NCI-H2081 (cell line): ENCODE results near the gene WAC.
A peak's percentile ranks its signal among the peaks of the same experiment; 100 is the strongest.

Source experiments
- DNase-seq, 2 experiments: peaks; one replicate each; lab custom pipeline; 2025; lab: John Stamatoyannopoulos, UW

WAC gene

DNA sequence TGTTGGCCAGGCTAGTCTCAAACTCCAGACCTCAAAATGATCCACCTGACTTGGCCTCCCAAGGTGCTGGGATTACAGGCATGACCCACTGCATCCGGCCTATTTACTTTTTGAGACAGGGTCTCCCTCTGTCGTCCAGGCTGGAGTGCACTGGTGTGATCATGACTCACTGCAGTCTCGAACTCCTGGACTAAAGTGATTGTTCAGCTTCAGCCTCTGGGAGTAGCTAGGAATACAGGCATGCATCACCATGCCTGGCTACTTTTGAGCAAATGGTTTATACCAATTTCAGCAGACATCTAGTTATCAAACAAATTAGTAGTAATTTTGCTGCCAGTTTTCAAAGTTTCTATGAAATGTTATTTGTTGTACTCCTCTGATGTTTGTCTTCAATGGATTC, 2.2 kb upstream of the WAC start:
- DNase-seq = no peak

DNA sequence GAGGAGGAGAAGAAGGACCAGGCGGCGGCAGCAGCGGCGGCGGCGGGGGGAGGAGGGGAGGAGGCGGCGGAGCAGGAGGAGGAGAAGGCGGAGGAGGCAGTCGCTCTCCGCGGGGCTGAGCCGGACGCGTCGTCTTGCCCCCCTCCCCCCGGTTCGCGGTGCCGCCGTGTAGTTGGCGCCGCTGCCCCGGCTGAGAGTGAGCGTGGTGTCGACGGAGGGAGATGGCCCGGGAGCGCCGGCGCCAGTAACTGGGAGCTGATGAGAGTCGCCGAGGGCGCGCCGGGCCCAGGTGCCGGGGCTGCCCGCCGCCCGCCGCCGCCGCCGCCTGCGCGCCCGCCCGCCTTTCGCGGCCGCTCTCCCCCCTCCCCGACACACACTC, 257 bp downstream of the WAC start:
- no peak for DNase-seq

DNA sequence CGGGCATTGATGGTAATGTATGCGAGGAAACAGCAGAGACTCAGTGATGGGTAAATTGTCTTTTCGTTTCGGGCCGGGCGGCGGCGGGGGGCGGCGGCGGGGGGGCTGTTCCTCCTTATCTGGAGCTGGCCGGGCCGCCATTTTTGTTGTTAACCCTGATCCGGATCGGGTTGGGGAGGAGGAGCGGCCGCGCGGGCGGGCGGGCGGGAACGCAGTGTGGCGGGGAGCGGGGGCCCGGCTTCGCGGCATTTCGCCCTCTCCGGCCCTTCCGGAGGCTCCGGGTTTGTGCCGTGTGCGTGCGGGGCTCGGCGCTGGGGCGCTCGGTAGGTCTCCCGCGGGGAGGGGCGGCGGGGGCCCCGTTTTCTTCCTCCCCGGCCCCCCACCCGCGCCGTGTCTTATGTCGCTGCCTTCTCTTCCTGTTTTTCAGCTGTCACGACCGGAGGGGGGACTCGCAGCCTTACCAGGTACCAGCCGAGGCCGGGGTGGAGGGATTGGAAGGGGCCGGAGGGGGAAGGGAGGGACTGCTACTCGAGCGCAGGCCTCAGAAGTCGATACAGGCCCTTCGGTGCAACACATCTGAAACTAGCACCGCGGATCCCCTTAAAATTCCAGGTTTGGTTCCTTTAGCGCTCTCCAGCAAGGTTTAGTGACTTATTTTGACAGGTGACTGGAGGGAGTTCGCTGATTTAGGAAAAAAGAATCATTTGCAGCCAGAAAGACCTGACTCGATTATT, 820 bp downstream of the WAC start:
- DNase-seq = peak; percentile 17 to 45

DNA sequence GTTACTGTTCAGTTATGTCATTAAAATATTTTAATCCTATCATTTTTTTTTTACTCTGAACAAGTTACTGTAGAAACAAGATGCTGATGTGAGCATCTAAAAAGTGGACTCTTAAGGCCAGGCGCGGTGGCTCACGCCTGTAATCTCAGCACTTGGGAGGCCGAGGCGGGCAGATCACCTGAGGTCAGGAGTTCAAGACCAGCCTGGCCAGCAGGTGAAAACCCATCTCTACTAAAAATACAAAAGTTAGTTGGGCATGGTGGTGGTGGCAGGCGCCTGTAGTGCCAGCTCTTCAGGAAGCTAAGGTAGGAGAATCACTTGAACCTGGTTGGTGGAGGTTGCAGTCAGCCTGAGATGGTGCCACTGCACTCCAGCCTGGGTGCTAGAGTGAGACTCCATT, 2.9 kb downstream of the WAC start:
- DNase-seq = no peak

DNA sequence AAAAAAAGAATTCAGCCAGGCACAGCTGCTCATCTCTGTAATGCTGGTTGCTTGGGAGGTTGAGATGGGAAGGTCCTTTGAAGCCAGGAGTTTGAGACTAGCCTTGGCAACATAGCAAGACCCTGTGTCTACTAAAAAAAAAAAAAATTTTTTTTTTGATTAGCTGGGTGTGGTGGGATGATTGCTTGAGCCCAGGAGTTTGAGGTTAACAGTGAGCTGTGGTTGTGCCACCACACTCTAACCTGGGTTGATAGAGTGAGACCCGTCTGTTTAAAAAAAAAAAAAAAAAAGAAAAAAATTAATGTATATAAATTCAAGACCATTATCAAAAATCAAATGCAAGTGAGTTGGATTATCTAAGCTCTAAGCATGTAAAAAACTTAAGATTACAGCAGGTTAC, 5.7 kb downstream of the WAC start:
- DNase-seq = no peak

DNA sequence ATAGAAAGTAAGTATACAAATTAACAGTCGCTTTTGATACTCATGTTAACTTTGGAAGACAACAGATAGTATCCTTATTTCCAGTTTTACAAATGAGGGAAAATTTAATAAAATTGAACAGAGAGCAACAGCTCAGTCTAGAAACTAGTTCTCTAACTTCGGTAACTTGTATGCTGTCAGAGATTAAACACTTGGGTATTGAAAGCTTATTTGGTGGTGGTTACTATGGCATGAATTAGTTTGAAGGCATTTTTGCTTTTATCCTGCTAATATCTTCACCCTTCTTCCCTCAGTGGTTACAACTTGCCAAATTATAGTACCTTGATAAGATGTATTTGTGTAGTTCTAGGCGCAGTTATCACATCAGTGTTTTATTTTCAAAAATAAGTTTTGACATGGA, 7.2 kb downstream of the WAC start:
- no peak for DNase-seq

DNA sequence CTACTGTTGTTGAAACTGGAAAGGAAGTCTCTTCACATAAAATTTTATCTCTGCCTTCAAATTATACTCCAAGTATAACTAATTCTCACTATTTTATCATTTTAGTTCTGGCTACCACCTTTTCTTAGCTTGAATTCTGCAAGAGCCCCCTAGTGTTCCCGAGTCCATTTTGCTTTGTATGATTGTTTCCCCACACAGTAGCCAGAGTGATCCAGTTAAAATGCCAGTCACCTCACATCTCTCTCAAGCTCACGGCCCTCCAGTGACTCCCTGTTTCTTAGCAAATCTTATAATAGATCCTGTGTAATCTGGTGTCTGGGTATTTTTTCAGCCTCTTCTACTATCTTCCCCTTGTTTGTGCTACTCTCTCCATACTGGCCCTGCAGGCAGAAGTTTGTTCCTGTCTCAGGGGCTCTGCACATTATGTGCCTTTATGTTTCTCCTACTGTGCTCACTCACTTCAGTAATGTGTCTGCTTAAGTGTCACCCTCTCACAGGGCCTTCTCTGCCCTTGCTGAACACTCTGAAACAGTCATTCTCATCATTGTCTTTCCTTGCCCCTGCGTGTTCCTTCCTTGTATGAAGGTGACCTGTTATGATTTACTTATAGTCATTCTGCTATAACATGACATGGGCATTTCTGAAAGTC, 8.9 kb downstream of the WAC start:
- no peak for DNase-seq

DNA sequence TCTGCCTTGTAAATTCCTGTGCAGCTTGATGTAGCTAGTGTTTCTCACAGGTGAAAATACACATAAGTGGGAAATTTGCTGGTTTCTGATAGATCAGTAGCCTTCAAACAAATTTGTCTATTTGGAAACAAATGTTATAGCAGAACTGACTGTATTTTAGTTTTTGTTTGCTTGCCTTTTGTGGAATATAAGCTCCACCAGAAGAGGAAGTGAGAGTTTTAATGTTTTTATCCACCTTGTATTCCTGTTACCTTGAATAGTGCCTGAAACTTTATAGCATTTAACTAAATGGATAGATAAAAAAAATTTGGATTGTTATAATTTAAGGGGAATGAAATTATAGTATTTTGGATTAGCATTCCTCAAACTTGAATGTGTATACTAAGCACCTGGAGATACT, 9.8 kb downstream of the WAC start:
- no peak for DNase-seq

DNA sequence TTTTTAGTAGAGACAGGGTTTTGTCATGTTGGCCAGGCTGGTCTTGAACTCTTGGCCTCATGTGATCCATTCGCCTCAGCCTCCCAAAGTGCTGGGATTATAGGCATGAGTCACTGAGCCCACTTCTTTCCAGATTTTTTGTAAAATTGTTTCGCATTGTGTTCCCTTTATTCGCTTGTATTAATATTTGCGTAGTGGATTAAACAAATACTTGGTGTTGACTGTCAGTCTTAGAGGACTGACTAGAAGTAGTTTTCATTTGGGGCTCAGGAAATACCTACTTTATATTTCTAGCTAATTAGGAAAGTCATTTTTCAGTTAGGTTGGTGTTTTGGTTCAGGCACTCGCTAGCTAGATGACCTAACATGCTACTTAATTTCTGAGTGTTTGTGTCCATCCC, 11.1 kb downstream of the WAC start:
- DNase-seq = no peak

DNA sequence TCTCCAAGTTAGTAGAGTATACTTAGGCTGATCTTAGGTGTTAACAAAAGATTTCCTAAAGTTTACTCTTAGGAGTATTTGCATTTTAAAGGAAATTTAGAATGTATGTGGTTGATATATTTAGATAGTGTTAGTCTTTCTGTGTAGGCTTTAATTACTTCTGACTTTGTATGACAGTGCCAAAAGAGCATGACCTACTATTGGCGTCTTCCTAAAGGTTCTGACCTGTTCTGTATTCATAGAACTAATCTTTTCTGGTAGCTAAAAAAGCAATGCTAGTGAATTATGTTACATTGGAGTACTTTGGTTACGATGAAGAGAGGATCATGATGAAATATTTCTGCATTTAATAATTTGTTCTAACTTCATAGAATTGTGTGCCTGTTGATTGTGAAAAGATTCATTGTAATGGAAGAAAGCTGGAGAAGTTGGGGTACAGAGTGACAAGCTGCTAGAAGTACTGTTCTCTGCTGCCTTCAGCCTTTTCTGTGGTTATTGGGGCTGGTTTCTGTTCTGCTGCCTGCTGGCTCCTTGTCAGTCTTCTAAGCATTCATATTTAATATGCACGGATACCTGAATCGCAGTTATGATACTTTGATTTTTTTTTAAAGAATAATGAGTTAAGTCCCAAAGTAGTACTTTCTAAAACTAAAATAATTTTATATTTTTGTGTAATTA, 13.2 kb downstream of the WAC start:
- no peak for DNase-seq

DNA sequence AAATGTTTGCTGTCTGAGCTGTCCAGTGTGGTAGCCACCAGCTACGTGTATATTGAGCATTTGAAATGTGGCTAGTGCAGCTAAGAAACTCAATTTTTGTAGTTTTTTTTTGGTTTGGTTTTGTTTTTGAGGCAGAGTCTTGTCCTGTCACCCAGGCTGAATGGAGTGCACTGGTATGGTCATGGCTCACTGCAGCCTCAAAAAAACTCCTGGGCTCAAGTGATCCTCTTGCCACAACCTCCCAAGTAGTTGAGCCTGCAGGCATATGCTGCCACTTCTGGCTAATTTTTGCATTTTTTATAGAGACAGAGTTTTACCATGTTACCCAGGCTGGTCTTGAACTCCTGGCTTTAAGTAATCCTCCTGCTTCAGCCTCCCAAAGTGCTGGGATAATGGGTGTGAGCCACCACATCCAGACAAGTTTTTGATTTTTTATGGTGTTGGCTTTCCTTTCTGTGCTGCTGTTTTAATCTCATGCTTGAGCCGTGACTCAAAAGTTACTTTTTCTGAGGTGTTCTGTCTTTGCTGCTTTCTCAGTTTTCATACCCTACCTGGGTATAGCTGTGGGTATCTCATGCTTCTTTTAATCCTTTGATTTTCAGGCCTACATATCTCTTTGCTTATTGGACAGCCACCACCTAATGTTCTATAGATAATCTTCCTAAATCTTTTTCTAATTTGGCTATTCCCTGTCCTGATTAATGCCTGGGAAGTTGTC, 16.0 kb downstream of the WAC start:
- DNase-seq = no peak

DNA sequence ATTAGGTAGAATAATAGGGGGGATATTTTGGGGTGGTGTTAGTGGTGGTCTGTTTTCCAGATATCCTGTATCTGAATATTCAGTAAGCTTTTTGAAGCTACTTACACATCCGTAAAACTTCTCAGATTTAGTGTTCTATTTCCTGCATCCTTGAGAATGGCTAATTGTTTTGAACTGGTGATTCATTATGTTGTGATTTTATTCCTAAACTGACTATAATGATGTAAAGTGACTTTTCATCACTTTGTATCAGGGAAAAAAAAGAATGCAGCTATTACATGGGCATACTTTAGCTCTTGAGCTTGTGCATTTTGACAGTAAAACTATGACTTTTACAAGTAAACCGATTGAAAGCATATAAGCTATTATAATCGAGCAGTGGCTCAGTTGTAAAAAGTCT, 18.2 kb downstream of the WAC start:
- no peak for DNase-seq

DNA sequence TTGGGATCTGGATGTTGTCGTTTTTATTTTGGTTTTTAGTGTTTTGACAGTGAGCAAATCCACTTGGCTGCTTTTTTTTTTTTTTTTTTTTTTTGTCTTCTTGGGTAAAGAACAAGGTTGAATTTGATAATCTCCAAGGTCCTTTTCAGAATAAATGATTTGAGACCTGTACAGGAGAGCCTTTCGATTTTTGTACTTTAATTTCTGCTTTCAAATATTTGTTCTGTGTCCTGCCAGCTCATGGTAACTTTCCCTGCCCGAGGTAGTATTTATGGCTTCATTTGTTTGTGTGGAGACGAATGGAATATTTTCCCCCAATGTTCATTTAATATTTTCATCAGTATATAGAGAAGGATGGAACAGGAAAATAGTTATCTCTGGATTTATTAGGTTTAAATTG, 19.9 kb downstream of the WAC start:
- no peak for DNase-seq

DNA sequence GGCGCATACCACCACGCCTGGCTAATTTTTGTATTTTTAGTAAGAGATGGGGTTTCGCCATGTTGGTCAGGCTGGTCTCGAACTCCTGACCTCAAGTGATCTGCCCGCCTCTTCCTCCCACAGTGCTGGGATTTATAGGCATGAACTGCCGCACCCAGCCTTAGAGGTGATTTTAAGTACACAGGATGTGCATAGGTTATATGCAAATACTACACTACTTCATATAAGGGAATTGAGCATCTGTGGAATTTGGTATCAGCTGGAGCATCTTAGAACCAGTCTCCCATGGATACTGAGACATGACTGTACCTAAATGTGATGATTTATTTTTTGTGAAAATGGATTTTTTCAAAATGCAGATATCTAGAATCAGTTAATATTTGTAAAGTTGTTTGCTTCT, 21.1 kb downstream of the WAC start:
- DNase-seq = no peak

DNA sequence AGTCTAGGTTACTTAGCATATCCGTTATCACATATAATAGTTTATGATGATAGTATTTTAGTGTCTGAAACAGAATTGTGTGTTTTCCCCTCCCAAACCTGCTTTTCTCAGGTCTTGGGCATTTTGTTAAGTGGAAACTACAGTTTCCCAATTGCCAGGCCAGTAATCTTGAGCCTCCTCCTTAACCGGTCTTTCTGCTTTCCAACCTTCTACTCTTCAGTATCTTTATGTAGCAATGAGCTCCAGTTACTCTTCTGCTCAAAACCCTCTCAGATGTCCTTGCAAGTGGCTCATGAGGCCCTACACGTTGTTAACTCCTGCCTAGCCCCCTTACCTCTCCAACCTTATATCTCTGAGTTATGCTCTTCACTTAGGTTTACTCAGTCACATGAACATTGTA, 22.0 kb downstream of the WAC start:
- DNase-seq = no peak

DNA sequence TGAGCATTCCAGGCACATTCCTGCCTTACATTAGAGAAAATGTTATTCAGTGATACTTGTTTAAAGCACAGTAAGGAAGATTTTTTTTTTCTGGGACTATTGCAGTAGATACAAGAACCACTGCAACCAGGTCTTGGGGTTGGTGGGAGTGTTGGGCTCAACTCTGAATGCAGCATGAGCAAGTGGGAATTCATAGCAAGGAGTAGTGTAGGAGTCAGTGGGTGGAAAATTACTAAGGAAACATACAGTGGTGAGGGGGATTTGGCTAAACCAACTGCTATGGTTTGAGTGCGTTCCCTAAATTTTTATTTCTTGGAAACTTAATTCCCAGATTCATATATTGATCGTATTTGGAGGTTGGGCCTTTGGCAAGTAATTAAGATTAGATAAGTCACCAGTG, 22.4 kb downstream of the WAC start:
- no peak for DNase-seq

DNA sequence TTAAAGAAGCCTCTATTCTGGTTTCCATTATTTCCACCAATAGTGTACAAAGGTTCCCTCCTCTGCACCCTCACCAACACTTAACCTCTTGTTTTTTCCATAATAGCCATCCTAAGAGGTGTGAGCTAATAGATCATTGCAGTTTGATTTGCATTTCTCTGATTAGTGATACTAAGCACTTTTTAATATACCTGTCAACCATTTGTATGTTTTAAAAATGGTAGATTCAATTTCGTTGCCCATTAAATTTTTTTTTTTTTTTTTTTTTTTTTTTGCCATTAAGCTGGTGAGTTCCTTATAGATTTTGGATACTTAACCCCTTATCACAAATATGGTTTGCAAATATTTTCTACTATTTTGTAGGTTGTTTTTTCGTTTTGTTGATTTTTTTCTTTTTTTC, 23.2 kb downstream of the WAC start:
- no peak for DNase-seq

DNA sequence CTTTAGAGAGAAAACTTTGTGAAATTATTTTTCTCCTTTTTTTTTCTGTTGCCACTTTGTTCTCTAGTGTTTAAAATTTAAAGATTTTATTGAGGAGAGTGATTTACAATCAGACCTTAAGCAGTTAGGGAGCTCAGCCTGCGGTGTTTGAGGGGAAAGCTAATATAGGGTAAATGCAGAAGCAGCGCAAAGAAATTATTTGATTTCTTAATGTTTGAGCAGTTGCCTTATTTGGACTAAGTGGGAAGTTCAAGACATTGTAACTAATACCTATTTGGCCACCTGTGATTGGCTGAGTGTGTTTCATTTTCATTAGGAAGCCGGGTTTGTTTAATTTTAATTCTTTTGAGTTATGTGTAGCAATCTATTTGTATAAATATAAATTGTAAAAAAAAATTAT, 25.3 kb downstream of the WAC start:
- no peak for DNase-seq

DNA sequence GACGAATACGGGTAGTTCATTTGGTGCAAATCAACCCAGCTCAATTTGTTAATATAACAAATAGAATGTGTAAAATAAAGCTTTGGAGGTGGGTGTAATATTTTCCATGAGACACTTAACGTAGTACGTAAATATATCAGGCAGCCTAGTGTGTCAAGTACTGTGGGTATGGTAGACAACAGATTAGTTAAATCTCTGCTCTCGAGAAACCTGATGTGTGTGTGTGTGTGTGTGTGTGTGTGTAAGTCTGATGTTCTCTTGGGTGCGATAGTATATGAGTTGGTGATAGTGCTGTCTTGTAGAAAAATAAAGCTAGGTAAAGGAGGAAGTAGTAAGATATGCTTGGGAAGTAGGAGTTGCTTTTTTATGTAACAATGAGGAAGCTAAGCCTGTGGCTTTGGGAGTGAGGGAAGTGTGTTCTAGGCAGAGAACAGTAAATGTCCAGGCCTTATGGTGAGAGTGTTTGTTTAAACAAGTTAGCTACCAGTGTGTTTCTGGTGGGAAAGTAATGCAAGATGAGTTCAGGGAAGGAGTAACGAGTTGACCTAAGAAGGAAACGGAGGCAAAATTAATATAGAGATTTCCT, 26.1 kb downstream of the WAC start:
- DNase-seq = no peak

DNA sequence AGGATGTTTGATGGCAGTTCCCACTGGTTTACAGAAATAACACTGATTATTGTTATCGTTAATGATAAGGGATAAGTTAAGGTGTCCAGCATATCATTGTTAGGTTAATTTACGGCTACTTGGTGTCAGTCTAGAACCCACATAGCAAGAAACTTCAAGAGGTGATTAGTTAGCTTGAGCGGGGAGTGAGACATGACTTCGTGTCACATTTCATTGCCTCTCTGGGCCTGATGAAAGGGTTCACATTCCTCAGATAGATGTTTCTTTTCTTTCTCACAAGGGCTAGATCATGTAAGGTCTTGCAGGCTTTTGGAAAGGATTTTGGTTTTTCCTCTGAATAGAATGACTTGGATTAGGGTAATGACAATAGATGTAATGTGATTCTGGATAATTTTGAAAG, 26.7 kb downstream of the WAC start:
- DNase-seq = no peak

DNA sequence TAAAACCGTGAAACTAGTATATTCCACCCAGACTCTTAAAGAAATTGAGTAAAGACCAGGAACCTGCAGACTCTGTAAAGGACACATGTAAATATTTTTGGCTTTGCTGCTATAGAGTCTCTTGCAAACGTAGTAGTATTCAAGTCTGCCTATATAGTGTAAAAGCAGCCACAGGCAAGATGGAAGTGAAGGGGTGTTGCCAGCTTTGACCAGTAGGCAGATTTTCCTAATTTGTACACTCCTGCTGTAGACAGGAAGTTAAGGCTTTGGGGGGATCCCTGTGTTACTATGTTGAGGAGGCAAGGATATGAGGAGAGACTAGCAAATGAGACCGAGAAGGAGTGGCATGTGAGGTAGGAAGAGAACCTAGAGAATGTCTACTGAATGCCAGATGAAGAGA, 27.7 kb downstream of the WAC start:
- no peak for DNase-seq

DNA sequence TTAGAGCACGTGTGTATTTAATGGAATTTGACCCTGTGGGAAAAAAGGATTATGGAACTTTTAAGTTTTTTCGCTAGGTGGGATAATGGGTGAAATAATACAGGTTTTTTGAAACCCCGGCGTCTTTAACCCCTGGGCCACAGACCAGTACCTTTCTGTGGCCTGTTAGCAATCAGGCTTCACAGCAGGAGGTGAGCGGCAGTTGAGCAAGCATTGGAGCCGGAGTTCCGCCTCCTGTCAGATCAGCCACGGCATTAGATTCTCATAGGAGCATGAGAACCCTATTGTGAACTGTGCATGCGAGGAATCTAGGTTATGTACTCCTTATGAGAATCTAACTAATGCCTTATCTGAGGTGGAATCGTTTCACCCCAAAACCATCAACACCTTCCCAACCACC, 28.6 kb downstream of the WAC start:
- no peak for DNase-seq

DNA sequence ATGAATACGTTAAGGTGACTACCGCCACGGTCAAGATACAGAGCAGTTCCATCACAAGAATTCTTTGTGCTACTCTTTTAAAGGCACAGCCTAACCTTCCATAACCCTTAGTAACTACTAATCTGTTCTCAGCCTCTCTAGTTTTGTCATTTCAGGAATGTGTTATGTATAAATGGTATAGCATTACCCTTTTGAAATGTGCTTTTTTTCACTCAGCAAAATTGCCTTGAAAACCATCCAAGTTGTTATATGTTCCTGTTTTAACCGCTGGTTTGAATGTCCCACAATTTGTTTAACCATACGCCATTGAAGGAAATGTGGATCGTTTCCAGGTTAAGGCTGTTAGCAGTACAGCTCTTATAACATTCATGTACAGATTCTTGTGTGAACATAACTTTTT, 32.0 kb downstream of the WAC start:
- DNase-seq = peak in 1 of 2 experiments; percentile 9
